Right lobe of liver (tissue), 6 donors: ENCODE measurements around the gene APBB2. TPM values are rescaled to one million over a fixed set of nuclear protein-coding genes. Genes with fewer than 3 reads are reported as not detected.

ENCODE experiments used
- ATAC-seq, 4 donors: fragments of 200-7000 bp; cut with Tn5 transposase; one replicate each; pipeline ENCODE4 v1.9.1; 2020; ENCODE audit warnings: mild to moderate bottlenecking in 4 of 4, moderate library complexity in 4 of 4
- DNase-seq, 3 donors: peaks; one replicate each; pipeline ENCODE4 v3.0.0-alpha.2; 2020
- H3K27ac ChIP-seq, 3 donors: fragments of 200-600 bp; one replicate each; pipeline ENCODE4 v1.8.0; 2022
- H3K27me3 ChIP-seq, 2 donors: fragments of 200-600 bp; one replicate each; pipeline ENCODE4 v1.8.0; 2022
- H3K36me3 ChIP-seq, 4 donors: fragments of 200-600 bp; sonication (generic) in 1 of 4; one replicate each; pipeline versions ENCODE4 v1.5.1 to v1.8.0; 2017 to 2022; ENCODE audit warnings: control low read depth in 1 of 4
- H3K4me1 ChIP-seq, 4 donors: fragments of 200-600 bp; sonication (generic) in 1 of 4; one replicate each; pipeline versions ENCODE4 v1.5.1 to v1.8.0; 2017 to 2022; ENCODE audit warnings: control low read depth in 1 of 4
- H3K4me3 ChIP-seq, 3 donors: fragments of 200-600 bp; one replicate each; pipeline ENCODE4 v1.8.0; 2022
- H3K9me3 ChIP-seq, 4 donors: fragments of 200-600 bp; sonication (generic) in 1 of 4; one replicate each; pipeline versions ENCODE4 v1.5.1 to v1.8.0; 2017 to 2022; ENCODE audit warnings: control low read depth in 1 of 4
- CTCF ChIP-seq, 4 donors: fragments of 200-600 bp in 3 of 4; fragments of 450-650 bp in 1 of 4; IDR thresholded peaks; one replicate each; pipeline versions ENCODE4 v1.5.1 to v1.8.0; 2016 to 2022; ENCODE audit warnings: antibody characterized with exemption in 4 of 4, mild to moderate bottlenecking in 2 of 4
- POLR2A ChIP-seq: fragments of 450-650 bp; IDR thresholded peaks from one replicate; pipeline ENCODE4 v1.6.1; 2017; ENCODE audit warnings: antibody characterized with exemption, mild to moderate bottlenecking
- WGBS: methylation state at CpG from one replicate; pipeline ENCODE4 v1.1.6; 2018; ENCODE audit warnings: low coverage, low lambda C conversion rate; ENCODE audit not compliant: insufficient coverage; ENCODE audit errors: missing lambda C conversion rate; 5-methylcytosine and 5-hydroxymethylcytosine counted together
- intact Hi-C, 2 donors: fragments of 100-400 bp; cut with DNase I; formaldehyde crosslinking; loops; one replicate each; pipeline versions ENCODE4 v1.11.2 to v1.14.1; 2022
- total RNA-seq, 6 experiments: library from RNA; depleted of rRNA in 2 of 6; stranded (reverse); fragments of >200 nt in 2 of 6; fragmentation: NEBNext Ultra II Directional in 3 of 6; extraction: Animal tissue kit (Norgen Biotek cat#: 25700) in 3 of 6; gene quantifications; one replicate each; pipeline versions ENCODE4 v1.1.0 to v1.2.4, GENCODE V29; 2016 to 2023
- donor health status: DM: no; HTN: yes; CAD: no.
- donor health status: DM: no; HTN: no; CAD: no.
- donor health status: DM: no; HTN: no; CAD: no.
- donor health status: DM: no; HTN: yes; CAD: no.
- donor health status: DM: no; HTN: yes; CAD: no.

The APBB2 gene
- total RNA-seq, 6 experiments from 2014 or later = 14.1 to 27.9 (median 25.1) TPM

GRCh38 chr4:41095192-41095872, 119.0 kb downstream of the APBB2 start:
- intact Hi-C loops = no loop called here
- no peaks in the 10 kb centered on the region for H3K36me3 ChIP-seq
- no peak for DNase-seq

GRCh38 chr4:41092128-41092527, 122.2 kb downstream of the APBB2 start:
- TF ChIP-seq CTCF (IDR thresholded peaks at IDR 0.05) (no peak), POLR2A (no peak)
- DNase-seq (no peak), ATAC-seq (no peak)
- no peaks in the 10 kb centered on the region for H3K36me3 ChIP-seq
- no peak overlapping the region for H3K4me3 ChIP-seq
- intact Hi-C loops = no loop called here
- no peak overlapping the region for H3K27ac ChIP-seq
- no peaks in the 10 kb centered on the region for H3K27me3 ChIP-seq
- no peaks in the 10 kb centered on the region for H3K4me1 ChIP-seq
- WGBS = 80% methylated on average over 2 of the region's 3 CpGs
- no peaks in the 10 kb centered on the region for H3K9me3 ChIP-seq

More at GRCh38 chr4:41095192-41095872, 119.0 kb downstream of the APBB2 start:
- no peaks in the 10 kb centered on the region for H3K9me3 ChIP-seq
- no peak overlapping the region for H3K4me3 ChIP-seq
- peaks cover 0 to 25% (median 10%) of the 10 kb centered on the region in 4 donors for H3K4me1 ChIP-seq
- no peak for TF ChIP-seq POLR2A
- no peak for TF ChIP-seq CTCF (IDR thresholded peaks at IDR 0.05)
- no peaks in the 10 kb centered on the region for H3K27me3 ChIP-seq
- 91% methylated on average over 2 of the region's 2 CpGs for WGBS
- ATAC-seq = no peak
- H3K27ac ChIP-seq = no peak overlapping the region

GRCh38 chr4:41081847-41082246, 132.5 kb downstream of the APBB2 start:
- 77% methylated on average over 5 of the region's 5 CpGs for WGBS
- ATAC-seq (no peak), DNase-seq (no peak)
- Histone ChIP-seq H3K4me3 (no peak overlapping the region), H3K9me3 (peaks cover 0 to 7% (median 0%) of the 10 kb centered on the region in 4 donors), H3K36me3 (no peaks in the 10 kb centered on the region), H3K27ac (no peak overlapping the region), H3K27me3 (no peaks in the 10 kb centered on the region), H3K4me1 (peaks cover 0 to 11% (median 6%) of the 10 kb centered on the region in 4 donors)
- intact Hi-C loops = no loop called here
- no peak for TF ChIP-seq CTCF (IDR thresholded peaks at IDR 0.05)
- TF ChIP-seq POLR2A = no peak

GRCh38 chr4:41080976-41081375, 133.4 kb downstream of the APBB2 start:
- ATAC-seq = no peak
- H3K27me3 ChIP-seq = no peaks in the 10 kb centered on the region
- intact Hi-C loops = no loop called here
- H3K9me3 ChIP-seq = peaks cover 0 to 3% (median 0%) of the 10 kb centered on the region in 4 donors
- TF ChIP-seq CTCF (IDR thresholded peaks at IDR 0.05) (no peak), POLR2A (no peak)
- no peak overlapping the region for H3K27ac ChIP-seq
- H3K36me3 ChIP-seq = no peaks in the 10 kb centered on the region
- peaks cover 0 to 11% (median 6%) of the 10 kb centered on the region in 4 donors for H3K4me1 ChIP-seq
- no peak overlapping the region for H3K4me3 ChIP-seq
- 47% methylated on average over 4 of the region's 4 CpGs for WGBS
- DNase-seq = no peak
